GM20431 (cell line): ENCODE results near the gene RHOU.

Experiments
- in situ Hi-C: fragments of 300-500 bp; cut with MseI, MboI; formaldehyde crosslinking; loops from one replicate; pipeline ENCODE4 v1.15.0; 2020; ENCODE audit warnings: low sequenced_read_pairs; ENCODE audit not compliant: unreplicated experiment

Gene RHOU

DNA sequence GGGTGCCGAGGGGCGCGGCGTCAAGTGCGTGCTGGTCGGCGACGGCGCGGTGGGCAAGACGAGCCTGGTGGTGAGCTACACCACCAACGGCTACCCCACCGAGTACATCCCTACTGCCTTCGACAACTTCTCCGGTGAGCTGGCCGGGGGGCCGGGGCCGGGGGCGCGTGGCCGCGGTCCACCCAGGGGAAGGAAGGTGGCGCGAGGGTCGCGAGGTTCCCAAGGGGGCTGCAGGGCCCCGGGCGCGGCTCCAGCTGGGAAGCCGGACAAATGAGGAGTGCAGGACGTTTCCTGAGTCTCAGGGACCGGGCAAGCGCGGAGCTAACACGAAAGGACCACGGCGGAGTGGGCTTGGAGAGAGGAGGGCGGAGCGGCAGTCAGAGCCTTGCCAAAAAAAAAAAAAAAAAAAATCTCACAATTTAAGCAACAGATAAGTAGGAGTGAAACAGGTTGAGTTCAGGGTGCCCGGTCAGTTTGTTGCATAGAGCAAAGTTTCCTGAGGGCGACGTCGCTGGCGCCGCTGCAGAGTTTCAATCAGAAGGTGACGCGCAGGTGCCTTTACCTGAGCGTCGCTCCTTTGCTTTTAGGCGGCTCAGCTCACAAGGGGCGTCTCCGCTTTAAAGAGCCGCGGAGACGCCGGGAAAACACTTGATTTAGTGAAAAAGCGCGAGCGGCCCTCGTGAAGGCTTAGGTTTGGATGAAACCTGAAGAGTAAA lies 750 bp downstream of the RHOU start:
- in situ Hi-C loops = no loop called here

DNA sequence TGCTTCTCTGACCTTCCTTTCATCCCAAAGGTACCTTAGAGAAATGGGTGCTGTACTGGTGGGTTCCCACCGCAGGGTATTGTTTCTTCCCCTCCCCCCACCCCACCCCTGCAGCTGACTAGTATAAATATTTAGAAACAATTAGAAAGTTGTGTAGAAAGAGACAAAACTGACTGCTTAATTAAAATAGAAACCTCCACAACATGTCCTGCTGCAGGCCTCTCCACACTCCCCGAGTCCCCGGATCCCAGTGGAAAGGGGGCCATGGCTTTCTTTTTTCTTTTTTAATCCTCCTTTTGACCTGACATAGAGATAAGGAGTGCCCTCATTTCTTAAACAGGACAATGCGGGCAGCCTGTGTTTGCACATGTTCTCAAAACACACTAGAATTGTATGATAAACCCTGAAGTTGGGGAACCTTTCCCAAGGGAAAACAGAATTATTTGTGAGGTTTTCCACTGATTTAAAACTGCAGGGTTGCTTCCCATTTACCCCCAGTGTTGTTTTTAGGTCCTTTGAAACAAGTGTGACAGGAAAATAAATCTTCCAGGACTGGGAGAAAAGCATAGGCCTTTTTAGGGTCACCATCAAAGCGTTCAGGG lies 1.7 kb downstream of the RHOU start:
- in situ Hi-C loops = no loop called here

DNA sequence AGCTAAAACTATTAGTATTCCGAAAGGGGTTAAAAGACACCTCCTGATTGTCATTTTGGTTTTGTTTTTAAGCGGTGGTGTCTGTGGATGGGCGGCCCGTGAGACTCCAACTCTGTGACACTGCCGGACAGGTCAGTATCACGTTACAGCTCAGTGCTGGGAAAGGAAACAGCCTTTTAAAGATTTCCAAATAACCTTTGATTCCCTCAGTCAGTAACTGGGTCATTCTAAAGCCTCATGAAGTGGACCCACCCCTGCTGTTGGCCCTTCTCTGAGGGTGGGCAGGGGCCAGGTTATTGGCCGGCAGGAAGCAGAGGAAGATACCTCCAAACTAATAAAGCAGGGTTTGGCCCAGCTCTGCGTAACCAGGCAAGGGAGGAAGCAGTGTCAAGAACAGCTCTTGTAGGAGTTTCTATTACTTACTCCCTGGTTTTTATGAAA lies 2.3 kb downstream of the RHOU start:
- in situ Hi-C loops = no loop called here

DNA sequence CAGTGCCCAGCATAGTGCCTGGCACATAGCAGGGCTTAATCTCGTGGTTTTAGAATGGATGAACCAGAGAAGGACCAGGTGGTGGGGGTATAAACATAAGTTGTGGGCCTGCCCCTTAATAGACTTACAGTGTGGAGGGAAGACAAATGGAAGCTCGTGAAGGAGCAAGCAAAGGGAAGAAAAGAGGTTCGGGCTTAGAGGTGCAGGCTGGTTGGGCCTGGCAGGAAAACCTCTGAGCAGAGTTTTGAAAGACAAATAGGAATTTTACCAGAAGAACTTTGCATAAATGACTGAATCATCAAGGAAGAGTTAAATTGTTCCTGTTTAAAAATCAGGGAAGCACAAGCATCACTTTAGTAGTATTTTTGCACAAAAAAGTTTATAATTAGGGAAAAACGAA lies 4.5 kb downstream of the RHOU start:
- in situ Hi-C loops = no loop called here

DNA sequence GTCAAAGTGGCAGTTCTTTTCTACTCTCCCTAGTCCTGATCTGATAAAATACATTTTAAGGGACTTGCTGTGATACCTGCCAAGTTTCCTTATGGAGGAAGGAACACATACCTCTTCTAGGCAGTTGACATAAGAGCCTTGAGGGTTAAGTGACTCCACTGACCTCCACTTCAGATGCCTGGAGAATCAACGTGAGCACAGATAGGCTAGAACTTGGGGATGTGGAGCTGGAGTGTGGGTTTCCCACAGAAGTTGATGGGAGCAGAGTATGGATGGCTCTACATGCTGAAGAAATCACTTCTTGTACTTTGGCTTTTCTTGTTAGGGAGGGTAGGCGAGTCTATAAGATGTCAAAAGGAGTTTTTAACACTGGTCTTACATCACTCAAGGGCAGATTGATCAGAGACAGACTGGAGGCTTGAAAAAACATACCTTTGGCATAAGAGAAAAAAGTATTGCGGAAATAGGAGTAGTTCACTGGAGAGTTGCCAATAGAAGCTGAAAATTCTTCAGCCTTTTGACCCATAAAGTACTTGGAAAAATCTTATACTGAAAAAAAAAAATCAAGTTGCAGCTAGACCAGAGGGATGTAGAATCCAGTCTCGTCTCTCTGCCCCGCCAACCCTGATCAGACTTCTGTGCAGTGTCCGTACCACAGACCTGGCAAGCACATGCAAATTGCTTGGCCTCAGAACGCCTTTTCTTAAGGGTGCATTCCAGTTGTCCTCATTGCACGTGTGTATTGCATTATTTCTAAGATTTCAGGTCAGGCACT lies 5.5 kb downstream of the RHOU start:
- in situ Hi-C loops = no loop called here

DNA sequence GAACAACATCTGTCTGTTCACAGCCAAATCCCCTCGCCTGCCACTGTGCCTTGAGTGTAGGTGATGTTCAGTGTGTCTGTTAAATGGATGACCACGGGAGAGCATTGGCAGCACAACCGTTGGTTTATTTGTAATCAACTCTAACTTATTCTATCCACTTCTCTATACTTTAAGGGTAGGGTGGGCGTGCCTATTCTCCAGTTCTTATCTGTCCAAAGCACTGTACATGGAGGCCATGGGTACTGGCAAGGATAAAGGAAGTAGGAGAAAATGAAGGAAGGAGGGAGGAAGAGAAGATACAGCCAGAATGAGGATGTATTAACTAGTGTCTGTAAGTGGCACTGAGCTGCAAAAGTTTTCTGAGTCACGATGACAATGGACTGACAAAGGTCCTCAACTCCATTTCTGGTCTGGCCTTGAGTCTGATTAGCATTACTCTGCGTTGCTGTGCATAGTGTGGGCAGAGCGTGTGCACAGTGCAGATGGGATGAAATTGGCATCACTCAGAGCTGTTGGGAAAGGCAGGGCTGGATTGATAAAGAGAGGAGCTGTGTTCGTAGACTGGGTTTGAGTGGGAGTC lies 7.1 kb downstream of the RHOU start:
- in situ Hi-C loops = no loop called here

DNA sequence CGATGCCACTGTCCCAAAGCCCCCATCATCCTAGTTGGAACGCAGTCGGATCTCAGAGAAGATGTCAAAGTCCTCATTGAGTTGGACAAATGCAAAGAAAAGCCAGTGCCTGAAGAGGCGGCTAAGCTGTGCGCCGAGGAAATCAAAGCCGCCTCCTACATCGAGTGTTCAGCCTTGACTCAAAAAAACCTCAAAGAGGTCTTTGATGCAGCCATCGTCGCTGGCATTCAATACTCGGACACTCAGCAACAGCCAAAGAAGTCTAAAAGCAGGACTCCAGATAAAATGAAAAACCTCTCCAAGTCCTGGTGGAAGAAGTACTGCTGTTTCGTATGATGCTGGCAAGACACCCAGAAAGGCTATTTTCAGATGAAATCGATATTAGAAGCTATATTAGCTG lies 8.1 kb downstream of the RHOU start:
- in situ Hi-C loops = no loop called here

DNA sequence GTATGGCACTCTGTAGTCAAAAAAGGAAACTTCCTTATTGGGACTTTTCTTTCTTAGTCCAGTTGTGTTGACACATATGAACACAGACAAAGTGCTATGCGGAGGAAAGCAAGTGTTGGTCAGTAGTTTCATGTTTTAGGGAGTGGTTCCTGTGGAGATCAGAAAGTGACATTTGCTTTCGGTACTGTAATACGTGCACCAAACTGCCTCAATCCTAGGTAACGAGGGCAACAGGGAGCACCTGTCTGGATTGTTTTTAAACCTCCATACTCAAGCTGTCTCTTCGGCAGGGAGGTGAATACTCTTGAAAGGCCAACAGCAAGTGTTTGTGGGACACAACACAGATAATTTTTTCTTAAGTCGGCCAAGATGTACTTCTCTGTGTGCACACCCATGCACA lies 9.1 kb downstream of the RHOU start:
- in situ Hi-C loops = no loop called here

DNA sequence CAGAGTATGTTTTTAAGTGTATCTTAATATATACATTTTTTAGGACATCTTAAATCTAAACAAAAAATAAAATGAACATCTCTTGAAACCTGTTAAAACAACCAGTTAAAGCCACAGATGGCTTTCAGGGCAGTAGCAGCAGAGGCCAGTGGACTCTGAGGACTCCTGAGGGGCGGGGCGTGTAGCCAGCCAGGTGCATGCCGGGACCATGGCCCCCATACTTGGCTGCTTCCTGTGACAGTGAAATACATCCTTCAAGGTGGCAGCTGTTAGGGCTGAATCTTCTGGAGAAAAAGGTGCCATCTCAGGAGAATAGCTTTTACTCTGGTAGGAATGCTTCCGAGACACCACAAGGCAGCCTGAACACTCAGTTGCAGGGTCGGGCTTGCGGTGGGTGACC lies 9.6 kb downstream of the RHOU start:
- in situ Hi-C loops = no loop called here

DNA sequence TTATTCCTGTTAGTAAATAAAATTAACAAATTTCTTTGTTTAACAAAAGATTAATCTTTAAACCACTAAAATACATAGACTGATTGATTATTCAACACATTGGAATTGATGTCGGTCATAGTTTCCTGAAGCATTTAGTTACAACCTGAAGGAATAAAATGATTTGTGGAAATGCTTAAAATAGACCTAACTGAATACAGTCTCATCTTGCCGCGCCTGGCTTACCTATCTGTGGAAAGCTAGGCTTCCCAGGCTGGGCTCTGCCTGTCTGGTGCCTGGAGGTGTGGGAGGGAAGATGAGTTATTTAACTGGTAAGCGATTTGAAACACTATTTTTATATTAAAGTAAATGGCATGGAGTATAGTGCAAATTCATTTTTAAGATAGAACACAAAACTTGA lies 10.2 kb downstream of the RHOU start:
- in situ Hi-C loops = no loop called here

DNA sequence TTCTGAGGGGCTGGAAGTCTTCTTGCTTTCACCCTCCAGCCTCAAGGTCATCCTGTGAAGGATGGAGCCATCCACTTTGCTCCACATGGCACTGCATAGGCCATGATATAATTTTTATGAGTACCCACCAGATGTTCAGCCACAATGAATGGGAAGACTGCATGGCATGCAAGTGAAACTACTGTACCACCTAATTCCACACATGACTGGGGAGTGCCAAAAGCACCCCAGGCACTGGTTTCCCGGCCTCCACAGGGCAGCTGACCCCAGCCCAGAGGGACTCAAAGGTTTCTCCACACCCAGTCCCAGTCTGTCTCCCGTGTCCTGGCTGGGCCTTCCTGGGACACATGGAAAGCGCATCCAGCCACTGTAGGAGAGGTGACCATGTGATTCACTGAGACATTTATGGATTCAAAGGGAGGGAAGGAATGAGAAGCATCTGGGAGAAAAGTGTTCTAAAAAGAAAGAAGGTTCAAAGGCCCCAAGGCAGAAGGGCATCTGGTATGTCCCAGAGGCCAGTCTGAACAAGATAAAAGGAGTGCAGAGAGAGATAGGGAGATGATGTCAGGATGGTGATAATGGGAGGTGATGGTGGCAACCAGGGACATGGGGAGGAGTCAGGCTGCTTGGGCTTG lies 12.1 kb downstream of the RHOU start:
- in situ Hi-C loops = no loop called here

DNA sequence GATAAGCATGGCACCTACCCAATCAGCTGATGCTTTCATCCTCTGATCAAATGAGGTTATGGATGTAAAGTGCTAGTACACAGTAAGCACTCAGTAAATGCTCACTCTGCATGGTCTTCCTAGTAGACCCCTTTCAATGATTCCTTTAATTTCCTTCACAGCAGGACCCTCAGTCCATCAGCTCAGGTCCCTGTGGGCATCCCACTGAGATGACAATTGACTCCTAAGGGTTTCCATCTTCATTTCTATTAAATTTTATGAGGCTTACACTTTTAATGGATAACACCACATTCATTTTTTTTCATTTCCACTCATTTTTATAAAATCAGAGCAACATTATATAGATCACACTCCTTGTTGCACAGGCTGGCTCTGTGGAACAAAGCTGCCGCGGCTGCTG lies 12.8 kb downstream of the RHOU start:
- in situ Hi-C loops = no loop called here

DNA sequence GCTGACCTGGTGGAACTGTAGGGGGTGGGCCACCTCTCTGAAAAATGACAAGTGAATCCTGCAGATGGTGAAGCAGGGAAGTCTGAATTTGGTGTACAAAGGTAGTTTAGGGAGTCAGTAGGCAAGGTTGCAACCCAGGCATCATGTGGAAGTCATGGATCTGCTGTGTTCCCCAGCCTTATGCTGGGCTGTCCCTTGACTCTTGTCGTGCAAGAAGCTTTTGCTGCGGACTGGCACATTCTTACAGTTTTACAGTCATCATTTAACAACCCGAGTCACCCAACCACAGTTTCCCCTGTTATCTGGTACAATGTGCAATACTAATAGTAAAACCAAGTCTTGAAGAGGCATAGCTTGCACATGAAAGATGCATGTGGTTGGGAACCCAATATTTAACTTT lies 13.2 kb downstream of the RHOU start:
- in situ Hi-C loops = no loop called here

DNA sequence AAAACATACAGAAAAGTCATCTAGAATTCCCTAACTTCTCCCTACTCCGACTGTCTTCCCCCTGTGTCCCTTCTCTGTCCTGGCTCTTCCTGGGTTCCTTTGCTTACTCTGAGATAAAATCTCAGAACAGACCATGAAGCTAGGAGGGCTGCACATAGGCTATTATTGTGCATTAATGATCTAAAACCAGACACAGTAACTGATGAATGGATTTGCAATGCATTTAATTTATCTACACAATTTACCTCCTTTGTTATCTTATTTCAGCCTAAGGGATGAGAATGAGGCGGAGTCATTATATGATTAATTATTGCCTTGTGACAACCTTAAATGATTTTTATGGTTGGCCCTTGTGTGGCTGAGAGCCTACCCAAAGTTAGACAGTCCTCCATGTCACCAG lies 14.5 kb downstream of the RHOU start:
- in situ Hi-C loops = no loop called here

DNA sequence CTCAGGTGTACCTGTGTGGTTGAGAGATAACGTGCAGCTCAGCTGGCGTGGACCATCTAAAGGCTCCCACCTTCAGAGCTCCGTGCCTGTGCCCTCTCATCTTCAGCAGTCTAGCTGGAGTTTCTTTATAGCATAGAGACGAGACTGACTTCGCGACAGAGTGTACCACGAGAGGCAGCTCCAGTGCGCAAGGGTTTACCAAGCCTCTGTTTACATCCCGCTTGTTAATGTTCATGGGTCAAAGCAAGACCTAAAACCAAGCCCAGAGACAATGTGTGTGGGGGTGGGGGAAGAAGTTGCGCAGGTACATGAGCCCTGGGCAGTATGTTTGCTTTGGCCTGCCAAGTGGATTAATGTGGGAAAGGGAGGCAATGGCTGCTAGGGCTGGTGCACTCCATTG lies 15.6 kb downstream of the RHOU start:
- in situ Hi-C loops = no loop called here

DNA sequence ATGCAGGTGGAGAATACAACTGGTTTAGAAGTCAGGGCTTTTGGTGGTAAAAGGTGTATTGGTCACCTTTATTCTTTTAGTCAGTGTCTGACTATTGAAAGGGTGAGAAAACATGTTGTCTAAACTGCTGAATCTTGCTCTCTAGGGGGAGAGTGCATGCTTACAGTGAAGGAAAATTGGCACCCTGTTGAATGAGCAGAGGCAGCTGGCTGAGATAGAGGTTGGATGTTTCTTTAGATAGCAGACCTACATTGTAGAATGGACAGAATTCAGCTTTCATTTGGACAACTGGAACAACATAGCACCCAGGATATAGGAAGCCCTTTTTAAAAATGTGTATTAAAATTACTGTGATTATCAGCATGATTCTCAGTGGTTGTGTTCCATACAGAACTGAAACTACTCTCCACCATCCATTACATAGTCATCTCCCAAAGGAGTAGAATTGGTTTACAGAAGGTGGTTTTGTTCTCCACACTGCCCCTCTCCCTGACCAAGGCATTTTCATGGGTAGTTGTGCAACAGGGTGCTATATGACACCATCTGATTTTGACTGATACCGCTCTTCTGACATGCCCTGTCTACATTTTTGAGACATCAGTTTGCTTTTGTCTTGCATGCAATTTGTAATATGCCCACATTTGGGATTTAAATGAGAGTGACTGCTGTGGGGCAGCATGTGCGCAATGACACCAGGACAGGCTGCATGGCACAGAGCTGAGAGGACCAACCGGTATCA lies 16.2 kb downstream of the RHOU start:
- in situ Hi-C loops = no loop called here

DNA sequence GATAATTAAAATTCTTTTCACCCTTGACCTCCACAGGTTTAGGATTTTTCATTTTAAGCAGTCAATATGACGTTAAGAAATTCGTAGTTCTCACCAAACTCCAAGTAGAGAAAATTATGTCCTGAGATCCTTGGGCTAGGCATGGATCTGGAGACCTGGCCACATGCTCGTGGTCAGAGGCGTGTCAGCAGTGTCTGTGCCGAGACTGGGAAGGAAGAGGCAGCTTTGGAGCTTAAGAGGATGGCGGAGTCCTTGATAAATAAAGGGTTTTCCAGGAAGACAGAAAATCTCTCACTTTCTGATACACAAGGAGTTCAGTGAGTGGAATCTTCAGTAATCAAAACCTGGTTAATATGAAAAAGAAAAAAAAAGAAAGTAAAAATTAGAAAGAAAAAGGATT lies 17.0 kb downstream of the RHOU start:
- in situ Hi-C loops = no loop called here

DNA sequence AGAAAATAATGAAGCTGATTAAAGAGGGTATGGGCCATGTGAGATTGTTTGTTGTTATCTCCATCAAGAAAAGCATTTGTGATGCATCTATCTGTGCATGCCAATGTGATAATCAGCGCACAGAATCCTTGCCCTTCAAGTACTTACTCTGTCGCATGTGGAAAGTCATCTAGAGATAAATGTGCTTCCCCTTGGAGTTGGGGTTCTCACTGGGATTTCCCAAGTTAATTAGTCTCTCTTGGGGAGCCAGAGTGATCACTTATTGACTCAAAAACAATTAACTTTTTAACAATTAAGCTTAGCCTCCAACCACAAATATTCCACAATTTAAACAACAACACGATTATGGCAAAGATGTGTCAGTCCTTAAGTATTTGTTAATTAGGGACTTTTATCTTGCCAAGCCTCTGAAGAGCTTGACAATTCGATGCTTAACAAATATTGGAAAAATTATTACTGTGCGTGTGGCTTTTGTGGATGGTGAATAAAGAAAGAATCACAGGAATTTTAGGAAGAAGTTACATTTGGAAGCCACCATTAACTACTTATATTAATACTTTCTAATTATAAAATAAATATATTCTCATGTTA lies 17.5 kb downstream of the RHOU start:
- in situ Hi-C loops = no loop called here

DNA sequence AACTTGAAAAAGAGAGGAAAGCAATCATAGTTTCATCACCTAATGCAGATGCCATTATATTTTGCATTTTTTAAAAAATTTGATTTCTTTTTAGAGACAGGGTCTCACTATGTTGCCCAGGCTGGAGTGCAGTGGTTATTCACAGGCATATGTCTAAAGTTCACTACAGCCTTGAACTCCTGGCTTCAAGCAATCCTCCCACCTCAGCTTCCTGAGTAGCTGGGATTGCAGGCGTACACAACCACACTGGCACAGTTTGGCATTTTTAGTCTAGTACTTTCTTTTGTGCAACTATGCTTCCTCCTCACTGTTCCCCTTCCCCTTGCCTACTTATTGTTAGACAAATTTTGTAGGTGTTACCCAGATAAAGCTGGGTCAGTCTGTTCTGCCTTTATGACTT lies 18.0 kb downstream of the RHOU start:
- in situ Hi-C loops = no loop called here
